Keratinocyte (primary cell): ENCODE measurements around the gene EPB41. TPM values are rescaled to one million over a fixed set of nuclear protein-coding genes. Genes with fewer than 3 reads are reported as not detected.

Experiments
- DNase-seq: peaks from one replicate; pipeline ENCODE4 v3.0.0-alpha.2; 2011; ENCODE audit warnings: low read depth, missing footprints, low spot score
- FAIRE-seq: peaks from 2 replicates; lab custom pipeline; 2011; peaks lifted over from hg19 to GRCh38; lab: Jason Lieb, UNC
- H2AFZ ChIP-seq: 2 replicates; pipeline ENCODE4 v1.6.0; 2012; ENCODE audit warnings: low read length, control low read depth, inconsistent platforms; ENCODE audit not compliant: control insufficient read depth
- H3K27ac ChIP-seq: 2 replicates; pipeline ENCODE4 v1.5.1; 2011; ENCODE audit warnings: low read length; ENCODE audit not compliant: control insufficient read depth, insufficient read depth
- H3K27me3 ChIP-seq: 3 replicates; pipeline ENCODE4 v1.6.0; 2011; ENCODE audit warnings: low read length; ENCODE audit not compliant: control insufficient read depth, insufficient read depth; ENCODE audit errors: extremely low read depth
- H3K36me3 ChIP-seq, 2 experiments: 2 replicates in 1 of 2; 3 replicates in 1 of 2; pipeline ENCODE4 v1.5.1; 2011; ENCODE audit warnings: low read length in 2 of 2, mild to moderate bottlenecking in 1 of 2; ENCODE audit not compliant: control insufficient read depth in 2 of 2, insufficient read depth in 2 of 2; ENCODE audit errors: extremely low read depth in 1 of 2
- H3K4me1 ChIP-seq: 3 replicates; pipeline ENCODE4 v1.5.1; 2011; ENCODE audit warnings: low read length; ENCODE audit not compliant: control insufficient read depth, insufficient read depth; ENCODE audit errors: extremely low read depth
- H3K4me2 ChIP-seq: 3 replicates; pipeline ENCODE4 v1.6.0; 2011; ENCODE audit warnings: low read depth, low read length; ENCODE audit not compliant: control insufficient read depth, insufficient read depth; ENCODE audit errors: extremely low read depth
- H3K4me3 ChIP-seq, 3 experiments: fragments of 200-600 bp in 1 of 3; sonication (generic) in 1 of 3; 2 replicates in 2 of 3; 3 replicates in 1 of 3; pipeline ENCODE4 v1.5.1; 2011 to 2016; ENCODE audit warnings: low read length in 3 of 3, mild to moderate bottlenecking in 3 of 3, control low read depth in 2 of 3, inconsistent platforms in 1 of 3, low read depth in 1 of 3, mixed read lengths in 1 of 3, mixed run types in 1 of 3, moderate library complexity in 1 of 3; ENCODE audit not compliant: control insufficient read depth in 2 of 3, insufficient read depth in 2 of 3; ENCODE audit errors: extremely low read depth in 1 of 3
- H3K79me2 ChIP-seq: 2 replicates; pipeline ENCODE4 v1.6.0; 2012; ENCODE audit warnings: low read length; ENCODE audit not compliant: control insufficient read depth, insufficient read depth
- H3K9ac ChIP-seq: 3 replicates; pipeline ENCODE4 v1.6.0; 2011; ENCODE audit warnings: low read length; ENCODE audit not compliant: control insufficient read depth, insufficient read depth; ENCODE audit errors: extremely low read depth
- H3K9me1 ChIP-seq: 3 replicates; pipeline ENCODE4 v1.6.0; 2011; ENCODE audit warnings: low read length; ENCODE audit not compliant: control insufficient read depth, insufficient read depth; ENCODE audit errors: extremely low read depth
- H3K9me3 ChIP-seq: 2 replicates; pipeline ENCODE4 v1.5.1; 2012; ENCODE audit warnings: low read depth, low read length; ENCODE audit not compliant: control insufficient read depth
- H4K20me1 ChIP-seq: 3 replicates; pipeline ENCODE4 v1.6.0; 2011; ENCODE audit warnings: low read length; ENCODE audit not compliant: control insufficient read depth, insufficient read depth; ENCODE audit errors: extremely low read depth
- CTCF ChIP-seq, 3 experiments: IDR thresholded peaks in 1 of 3; conservative IDR thresholded peaks in 1 of 3; optimal IDR thresholded peaks in 1 of 3; 2 replicates in 2 of 3; 3 replicates in 1 of 3; pipeline versions ENCODE3 to v1.5.1; 2011; ENCODE audit warnings: low read length in 3 of 3, mild to moderate bottlenecking in 3 of 3, moderate library complexity in 2 of 3, control low read depth in 1 of 3, inconsistent platforms in 1 of 3; ENCODE audit not compliant: insufficient read depth in 2 of 3; ENCODE audit errors: extremely low read depth in 1 of 3
- EZH2 ChIP-seq: IDR thresholded peaks from one replicate; pipeline ENCODE4 v1.6.1; 2012; ENCODE audit warnings: inconsistent platforms, mild to moderate bottlenecking, low read length, moderate library complexity
- dilution Hi-C: fragments of 300-500 bp; cut with MboI; formaldehyde crosslinking; loops from one replicate; pipeline ENCODE4 v1.7.0; 2020; ENCODE audit warnings: low sequenced_read_pairs; ENCODE audit not compliant: extremely low pct_ligation_motif_present
- polyA plus RNA-seq, 5 experiments: library from polyadenylated mRNA; depleted of rRNA in 3 of 5; stranded (reverse) in 3 of 5; stranded (forward) in 1 of 5; unstranded in 1 of 5; fragments of >200 nt; gene quantifications; 1 replicate in 1 of 5; 2 replicates in 3 of 5; 3 replicates in 1 of 5; pipeline versions ENCODE4 v1.2.1 to v1.2.3, GENCODE V29; 2011 to 2012; ENCODE audit warnings: missing spikeins in 2 of 5, low read depth in 1 of 5, low replicate concordance in 1 of 5

Gene EPB41
- polyA plus RNA-seq, 1 donor (not counting 4 experiments of a cell fraction or from before 2014, with no cell fraction given) = 21.1 TPM

- no peak for FAIRE-seq
- no peaks in the 10 kb centered on the region for H3K9me3 ChIP-seq
- H3K4me1 ChIP-seq = peaks cover 10% of the 10 kb centered on the region
- no peaks in the 10 kb centered on the region for H3K79me2 ChIP-seq
- no peaks in the 10 kb centered on the region for H3K9me1 ChIP-seq
- H3K4me2 ChIP-seq = peak overlapping the region; percentile 42
- dilution Hi-C loops = no loop called here
- peaks cover 38% of the 10 kb centered on the region for H3K27me3 ChIP-seq
- no peaks in the 10 kb centered on the region for H4K20me1 ChIP-seq
- peak overlapping the region; percentile 24 for H3K9ac ChIP-seq
- peaks cover 3 to 8% of the 10 kb centered on the region in 2 experiments for H3K36me3 ChIP-seq
- H2AFZ ChIP-seq = peak overlapping the region; percentile 27
- no peak for TF ChIP-seq CTCF (optimal IDR thresholded peaks at IDR 0.05 in 1 of 3, IDR thresholded peaks at IDR 0.05 in 1 of 3, conservative IDR thresholded peaks at IDR 0.05 in 1 of 3; ENCODE audit: extremely low read depth in 1 of 3, insufficient read depth in 2 of 3, low read length in 3 of 3)
- TF ChIP-seq EZH2 = peak; percentile 69
- no peak overlapping the region for H3K27ac ChIP-seq
- no peak for DNase-seq
- H3K4me3 ChIP-seq = peak overlapping the region; percentile 29 to 48 (median 29)
Measured at GRCh38 chr1:29123053-29123886, 208.9 kb downstream of the EPB41 start.

- Histone ChIP-seq H2AFZ (peak within 1 kb of the TSS; percentile 62), H3K4me1 (peaks cover 10% of the 10 kb centered on the region), H3K27me3 (peaks cover 38% of the 10 kb centered on the region), H3K9me3 (no peaks in the 10 kb centered on the region), H3K4me2 (peak within 1 kb of the TSS; percentile 85), H3K36me3 (peaks cover 0 to 1% of the 10 kb centered on the region in 2 experiments), H3K27ac (no peak within 1 kb of the TSS), H3K9me1 (no peaks in the 10 kb centered on the region), H4K20me1 (no peaks in the 10 kb centered on the region), H3K9ac (peak within 1 kb of the TSS; percentile 54), H3K79me2 (no peaks in the 10 kb centered on the region), H3K4me3 (peak within 1 kb of the TSS; percentile 44 to 68 (median 63))
- DNase-seq = no peak
- no peak for FAIRE-seq
- TF ChIP-seq EZH2 = peak; percentile 71
- TF ChIP-seq CTCF (optimal IDR thresholded peaks at IDR 0.05 in 1 of 3, IDR thresholded peaks at IDR 0.05 in 1 of 3, conservative IDR thresholded peaks at IDR 0.05 in 1 of 3; ENCODE audit: extremely low read depth in 1 of 3, insufficient read depth in 2 of 3, low read length in 3 of 3) = no peak
- dilution Hi-C loops = no loop called here
Measured at GRCh38 chr1:29123887-29124365, 209.6 kb downstream of the EPB41 start, which contains the start of gene TMEM200B. TMEM200B (minus strand) TSS chr1:29123903; CDS start chr1:29121828, 2,075 bp downstream.
